ENCODE data around the gene PRRG4. TPM values are rescaled to one million over a fixed set of nuclear protein-coding genes. Genes with fewer than 3 reads are reported as not detected.

PRRG4 gene
- total and polyA plus RNA-seq, 4 experiments from 2014 or later, result not detected

DNA sequence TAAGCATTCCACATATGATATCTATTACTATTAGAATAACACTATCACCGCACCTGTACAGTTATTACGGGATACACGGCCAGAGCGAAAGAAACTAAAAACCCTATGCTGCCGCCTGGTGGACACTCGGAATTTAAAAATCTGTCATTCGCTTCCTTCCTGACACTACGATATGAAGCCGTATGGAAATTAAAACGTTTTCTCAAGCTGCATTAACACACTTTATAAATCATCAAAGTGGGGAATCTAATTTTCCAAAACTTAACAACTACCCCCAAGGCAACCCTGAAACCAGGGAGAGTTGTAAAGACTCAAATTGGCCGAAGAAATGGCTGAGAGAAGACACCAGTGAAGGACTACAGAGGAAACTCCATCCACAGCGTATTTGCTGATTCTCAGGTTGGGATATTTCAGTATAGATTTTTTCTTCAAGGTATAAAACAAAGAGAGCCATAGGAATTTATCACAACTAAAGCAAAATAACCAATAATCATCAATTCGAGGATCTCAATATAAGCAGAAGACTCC is 36.7 kb upstream of the PRRG4 start:
- Mint-ChIP-seq H3K36me3 (no peaks in the 10 kb centered on the region), H3K27me3 (peaks cover 8 to 9% of the 10 kb centered on the region in 2 donors), H3K4me1 (peaks cover 2 to 7% (median 3%) of the 10 kb centered on the region in 4 donors), H3K4me3 (peak overlapping the region in 4 of 8 donors; percentile 7 to 56 (median 47)), H3K9me3 (no peaks in the 10 kb centered on the region), H3K27ac (no peak overlapping the region)
- Histone ChIP-seq H3K9me3 (ENCODE audit: control insufficient read depth in 1 of 2, low read length in 2 of 2) (no peaks in the 10 kb centered on the region), H3K27me3 (ENCODE audit: insufficient read depth, low read length) (no peaks in the 10 kb centered on the region), H3K4me1 (ENCODE audit: insufficient read depth, low read length) (peaks cover 8% of the 10 kb centered on the region), H3K27ac (ENCODE audit: low read depth, low read length) (no peak overlapping the region), H3K36me3 (ENCODE audit: insufficient read depth, low read length) (no peaks in the 10 kb centered on the region), H3K4me3 (ENCODE audit: low read length in 2 of 2) (no peak overlapping the region)
- intact Hi-C loops (cut with micrococcal nuclease), result loop anchor here (2.0 kb wide), 1 partner anchor 100 kb away; the partner anchor contains the start of gene QSER1
- ChIA-PET POLR2A (ENCODE audit: partially characterized antibody) (no interaction called here), CTCF (ENCODE audit: partially characterized antibody) (interaction anchor here (0.7 to 6.6 kb wide), 7 partner anchors 13 to 504 kb away, joined by 3 to 94 read pairs (median 4); no protein-coding TSS in a partner anchor)
- peak in 4 of 5 donors; percentile 53 to 57 (median 54) for DNase-seq

GRCh38 chr11:32794439-32794838 is 35.3 kb upstream of the PRRG4 start, which contains the start of gene CCDC73:
TSS of gene CCDC73 (minus strand) at chr11:32794662. CDS start at chr11:32760243, 34,419 bp downstream.
- no peak within 1 kb of the TSS for H3K27ac Mint-ChIP-seq
- ChIA-PET CTCF (ENCODE audit: partially characterized antibody) (interaction anchor here (1.1 to 6.6 kb wide), 5 partner anchors 9 to 473 kb away, joined by 3 to 94 read pairs (median 6); no protein-coding TSS in a partner anchor), POLR2A (ENCODE audit: partially characterized antibody) (no interaction called here)
- Histone ChIP-seq H3K27me3 (ENCODE audit: insufficient read depth, low read length) (no peaks in the 10 kb centered on the region), H3K4me1 (ENCODE audit: insufficient read depth, low read length) (peaks cover 8% of the 10 kb centered on the region), H3K9me3 (ENCODE audit: control insufficient read depth in 1 of 2, low read length in 2 of 2) (no peaks in the 10 kb centered on the region), H3K36me3 (ENCODE audit: insufficient read depth, low read length) (no peaks in the 10 kb centered on the region), H3K27ac (ENCODE audit: low read depth, low read length) (no peak within 1 kb of the TSS), H3K4me3 (ENCODE audit: low read length in 2 of 2) (no peak within 1 kb of the TSS)
- H3K4me1 Mint-ChIP-seq, result peaks cover 2 to 7% (median 3%) of the 10 kb centered on the region in 4 donors
- intact Hi-C loops (cut with micrococcal nuclease), result no loop called here
- H3K36me3 Mint-ChIP-seq, result no peaks in the 10 kb centered on the region
- no peak within 1 kb of the TSS for H3K4me3 Mint-ChIP-seq
- DNase-seq, result no peak
- H3K9me3 Mint-ChIP-seq, result no peaks in the 10 kb centered on the region
- H3K27me3 Mint-ChIP-seq, result peaks cover 5 to 9% of the 10 kb centered on the region in 2 donors

- Mint-ChIP-seq H3K4me3 (no peak overlapping the region), H3K27ac (no peak overlapping the region), H3K9me3 (no peaks in the 10 kb centered on the region), H3K27me3 (peaks cover 7 to 9% of the 10 kb centered on the region in 2 donors), H3K36me3 (no peaks in the 10 kb centered on the region), H3K4me1 (peaks cover 2 to 7% (median 3%) of the 10 kb centered on the region in 4 donors)
- Histone ChIP-seq H3K9me3 (ENCODE audit: control insufficient read depth in 1 of 2, low read length in 2 of 2) (no peaks in the 10 kb centered on the region), H3K27me3 (ENCODE audit: insufficient read depth, low read length) (no peaks in the 10 kb centered on the region), H3K36me3 (ENCODE audit: insufficient read depth, low read length) (no peaks in the 10 kb centered on the region), H3K4me3 (ENCODE audit: low read length in 2 of 2) (no peak overlapping the region), H3K27ac (ENCODE audit: low read depth, low read length) (no peak overlapping the region), H3K4me1 (ENCODE audit: insufficient read depth, low read length) (peaks cover 8% of the 10 kb centered on the region)
- POLR2A ChIA-PET (ENCODE audit: partially characterized antibody), result no interaction called here
- CTCF ChIA-PET (ENCODE audit: partially characterized antibody), result interaction anchor here (1.0 to 6.6 kb wide), 3 partner anchors 13 to 475 kb away, joined by 4 to 94 read pairs (median 6); no protein-coding TSS in a partner anchor
- intact Hi-C loops (cut with micrococcal nuclease), result no loop called here
- no peak for DNase-seq
Observed at GRCh38 chr11:32796425-32796824, 33.3 kb upstream of the PRRG4 start.

DNA sequence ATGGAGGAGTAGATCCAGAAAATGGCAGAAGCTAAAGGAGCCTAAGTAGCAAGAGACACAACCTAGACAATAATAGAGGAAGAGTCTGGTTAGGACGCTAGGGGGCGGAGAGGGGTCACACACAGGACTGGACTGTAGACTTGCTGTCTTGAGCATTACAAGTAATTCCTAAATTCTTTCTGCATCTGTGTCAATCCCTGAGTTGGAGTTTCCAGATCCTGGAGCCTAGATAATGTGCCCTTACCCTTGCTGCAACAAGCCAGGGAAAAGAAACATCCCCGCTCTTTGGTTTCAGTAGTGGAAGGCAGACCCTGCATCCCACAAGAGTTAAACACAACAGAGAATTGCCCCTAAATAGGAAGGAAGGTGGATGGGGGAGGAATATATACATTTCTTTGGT is 20.4 kb upstream of the PRRG4 start:
- Histone ChIP-seq H3K36me3 (ENCODE audit: insufficient read depth, low read length) (no peaks in the 10 kb centered on the region), H3K4me1 (ENCODE audit: insufficient read depth, low read length) (no peaks in the 10 kb centered on the region), H3K27ac (ENCODE audit: low read depth, low read length) (no peak overlapping the region), H3K9me3 (ENCODE audit: control insufficient read depth in 1 of 2, low read length in 2 of 2) (no peaks in the 10 kb centered on the region), H3K27me3 (ENCODE audit: insufficient read depth, low read length) (no peaks in the 10 kb centered on the region), H3K4me3 (ENCODE audit: low read length in 2 of 2) (no peak overlapping the region)
- no peaks in the 10 kb centered on the region for H3K4me1 Mint-ChIP-seq
- H3K27me3 Mint-ChIP-seq, result no peaks in the 10 kb centered on the region
- no peak overlapping the region for H3K27ac Mint-ChIP-seq
- peak in 3 of 5 donors; percentile 7 to 13 (median 13) for DNase-seq
- no peaks in the 10 kb centered on the region for H3K9me3 Mint-ChIP-seq
- no peak overlapping the region for H3K4me3 Mint-ChIP-seq
- ChIA-PET POLR2A (ENCODE audit: partially characterized antibody) (no interaction called here), CTCF (ENCODE audit: partially characterized antibody) (interaction anchor here (1.0 to 1.4 kb wide), 2 partner anchors 13 to 256 kb away, joined by 4 to 8 read pairs; no protein-coding TSS in a partner anchor)
- no peaks in the 10 kb centered on the region for H3K36me3 Mint-ChIP-seq
- intact Hi-C loops (cut with micrococcal nuclease), result loop anchor here (2.0 kb wide), 1 partner anchor 255 kb away; no protein-coding TSS in a partner anchor

- Histone ChIP-seq H3K27me3 (ENCODE audit: insufficient read depth, low read length) (no peaks in the 10 kb centered on the region), H3K4me3 (ENCODE audit: low read length in 2 of 2) (no peak overlapping the region), H3K27ac (ENCODE audit: low read depth, low read length) (no peak overlapping the region), H3K36me3 (ENCODE audit: insufficient read depth, low read length) (no peaks in the 10 kb centered on the region), H3K4me1 (ENCODE audit: insufficient read depth, low read length) (no peaks in the 10 kb centered on the region), H3K9me3 (ENCODE audit: control insufficient read depth in 1 of 2, low read length in 2 of 2) (no peaks in the 10 kb centered on the region)
- POLR2A ChIA-PET (ENCODE audit: partially characterized antibody), result no interaction called here
- Mint-ChIP-seq H3K4me1 (no peaks in the 10 kb centered on the region), H3K27ac (no peak overlapping the region), H3K9me3 (no peaks in the 10 kb centered on the region), H3K36me3 (no peaks in the 10 kb centered on the region), H3K4me3 (no peak overlapping the region), H3K27me3 (peaks cover 0 to 7% of the 10 kb centered on the region in 2 donors)
- DNase-seq, result no peak
- CTCF ChIA-PET (ENCODE audit: partially characterized antibody), result interaction anchor here (0.6 kb wide), 1 partner anchor 495 kb away, joined by 3 read pairs; no protein-coding TSS in a partner anchor
- intact Hi-C loops (cut with micrococcal nuclease), result no loop called here
Observed at GRCh38 chr11:32817181-32817851, 12.4 kb upstream of the PRRG4 start.

GRCh38 chr11:32817852-32818183 is 11.9 kb upstream of the PRRG4 start:
- H3K9me3 Mint-ChIP-seq, result peaks cover 0 to 3% (median 0%) of the 10 kb centered on the region in 8 donors
- no peaks in the 10 kb centered on the region for H3K4me1 Mint-ChIP-seq
- no peak for DNase-seq
- no peaks in the 10 kb centered on the region for H3K9me3 ChIP-seq (ENCODE audit: control insufficient read depth in 1 of 2, low read length in 2 of 2)
- no peaks in the 10 kb centered on the region for H3K4me1 ChIP-seq (ENCODE audit: insufficient read depth, low read length)
- ChIA-PET CTCF (ENCODE audit: partially characterized antibody) (no interaction called here), POLR2A (ENCODE audit: partially characterized antibody) (no interaction called here)
- no peak overlapping the region for H3K4me3 ChIP-seq (ENCODE audit: low read length in 2 of 2)
- no peaks in the 10 kb centered on the region for H3K27me3 ChIP-seq (ENCODE audit: insufficient read depth, low read length)
- no peak overlapping the region for H3K27ac Mint-ChIP-seq
- no peaks in the 10 kb centered on the region for H3K36me3 ChIP-seq (ENCODE audit: insufficient read depth, low read length)
- H3K36me3 Mint-ChIP-seq, result no peaks in the 10 kb centered on the region
- H3K27ac ChIP-seq (ENCODE audit: low read depth, low read length), result no peak overlapping the region
- H3K4me3 Mint-ChIP-seq, result no peak overlapping the region
- H3K27me3 Mint-ChIP-seq, result peaks cover under 1 to 7% of the 10 kb centered on the region in 2 donors
- intact Hi-C loops (cut with micrococcal nuclease), result no loop called here

DNA sequence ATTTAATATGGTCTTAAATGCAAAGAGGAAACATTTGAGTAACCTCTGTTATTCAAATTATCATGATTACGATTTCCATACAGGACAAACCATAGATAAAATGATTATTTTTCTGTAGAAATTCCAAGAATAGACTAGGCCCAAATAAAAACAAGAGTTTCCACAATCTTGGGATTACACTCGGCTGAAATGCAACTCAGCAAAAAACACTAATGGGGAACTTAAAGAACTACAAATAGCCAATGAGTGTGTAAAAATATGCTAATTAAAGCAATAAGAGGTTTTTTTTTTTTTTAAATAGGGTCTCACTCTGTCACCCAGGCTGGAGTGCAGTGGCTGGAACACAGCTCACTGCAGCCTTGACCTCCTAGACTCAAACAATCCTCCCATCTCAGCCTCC is 10.5 kb upstream of the PRRG4 start:
- intact Hi-C loops (cut with micrococcal nuclease), result no loop called here
- Histone ChIP-seq H3K4me1 (ENCODE audit: insufficient read depth, low read length) (no peaks in the 10 kb centered on the region), H3K27ac (ENCODE audit: low read depth, low read length) (no peak overlapping the region), H3K27me3 (ENCODE audit: insufficient read depth, low read length) (no peaks in the 10 kb centered on the region), H3K4me3 (ENCODE audit: low read length in 2 of 2) (no peak overlapping the region), H3K36me3 (ENCODE audit: insufficient read depth, low read length) (no peaks in the 10 kb centered on the region), H3K9me3 (ENCODE audit: control insufficient read depth in 1 of 2, low read length in 2 of 2) (no peaks in the 10 kb centered on the region)
- Mint-ChIP-seq H3K36me3 (no peaks in the 10 kb centered on the region), H3K9me3 (peaks cover 0 to 5% (median 0%) of the 10 kb centered on the region in 8 donors), H3K27me3 (peaks cover 1 to 7% of the 10 kb centered on the region in 2 donors), H3K27ac (no peak overlapping the region), H3K4me1 (no peaks in the 10 kb centered on the region), H3K4me3 (no peak overlapping the region)
- POLR2A ChIA-PET (ENCODE audit: partially characterized antibody), result no interaction called here
- CTCF ChIA-PET (ENCODE audit: partially characterized antibody), result no interaction called here
- DNase-seq, result no peak

Measured in CD4-positive, alpha-beta memory T cell (primary cell).